ENCODE measurements around the gene YRDC.

YRDC gene

GRCh38 chr1:37807555-37808368 lies at the start of gene YRDC, which contains the start of gene C1orf122:
Gene YRDC (minus strand): TSS chr1:37808208. CDS start chr1:37808180, 28 bp downstream.
Gene C1orf122 (plus strand): TSS chr1:37807790. CDS start chr1:37808405, 615 bp downstream.
- peak; percentile 93 for DNase-seq (ENCODE audit: low spot score)

GRCh38 chr1:37854406-37854805 lies 46.4 kb upstream of the YRDC start:
- no peak for DNase-seq (ENCODE audit: low spot score)

GRCh38 chr1:37853157-37853556 lies 45.1 kb upstream of the YRDC start:
- DNase-seq (ENCODE audit: low spot score) = no peak

GRCh38 chr1:37851782-37852210 lies 43.8 kb upstream of the YRDC start:
- no peak for DNase-seq (ENCODE audit: low spot score)

GRCh38 chr1:37851262-37851661 lies 43.3 kb upstream of the YRDC start:
- DNase-seq (ENCODE audit: low spot score) = no peak

GRCh38 chr1:37850352-37850955 lies 42.4 kb upstream of the YRDC start:
- DNase-seq (ENCODE audit: low spot score) = no peak

- DNase-seq (ENCODE audit: low spot score) = no peak
These were observed 41.5 kb upstream of the YRDC start for GRCh38 chr1:37849480-37849879.

GRCh38 chr1:37846647-37847339 lies 38.8 kb upstream of the YRDC start:
- no peak for DNase-seq (ENCODE audit: low spot score)

GRCh38 chr1:37845786-37846185 lies 37.8 kb upstream of the YRDC start:
- no peak for DNase-seq (ENCODE audit: low spot score)

- no peak for DNase-seq (ENCODE audit: low spot score)
These were observed 37.1 kb upstream of the YRDC start for GRCh38 chr1:37845049-37845646.

- DNase-seq (ENCODE audit: low spot score) = no peak
These were observed 36.5 kb upstream of the YRDC start for GRCh38 chr1:37844536-37844935.

GRCh38 chr1:37841652-37842051 lies 33.6 kb upstream of the YRDC start:
- no peak for DNase-seq (ENCODE audit: low spot score)

GRCh38 chr1:37840711-37841110 lies 32.7 kb upstream of the YRDC start:
- DNase-seq (ENCODE audit: low spot score) = no peak

- DNase-seq (ENCODE audit: low spot score) = no peak
These were observed 31.7 kb upstream of the YRDC start for GRCh38 chr1:37839676-37840075.

- no peak for DNase-seq (ENCODE audit: low spot score)
These were observed 28.8 kb upstream of the YRDC start for GRCh38 chr1:37836788-37837187.

GRCh38 chr1:37831809-37832208 lies 23.8 kb upstream of the YRDC start:
- DNase-seq (ENCODE audit: low spot score) = no peak

- DNase-seq (ENCODE audit: low spot score) = no peak
These were observed 23.1 kb upstream of the YRDC start for GRCh38 chr1:37831109-37831508.

GRCh38 chr1:37828410-37829074 lies 20.5 kb upstream of the YRDC start:
- DNase-seq (ENCODE audit: low spot score) = no peak

- no peak for DNase-seq (ENCODE audit: low spot score)
These were observed 17.5 kb upstream of the YRDC start for GRCh38 chr1:37825506-37825905.

GRCh38 chr1:37824001-37824400 lies 16.0 kb upstream of the YRDC start:
- DNase-seq (ENCODE audit: low spot score) = no peak

- DNase-seq (ENCODE audit: low spot score) = no peak
These were observed 15.2 kb upstream of the YRDC start for GRCh38 chr1:37822906-37823815.
